GM12878 (cell line): ENCODE measurements around the gene HSPA4. TPM values are rescaled to one million over a fixed set of nuclear protein-coding genes. Genes with fewer than 3 reads are reported as not detected.

Experiments used
- ATAC-seq: fragments of 200-7000 bp; cut with Tn5 transposase; 3 replicates; pipeline ENCODE4 v1.9.1; 2020; ENCODE audit warnings: mild to moderate bottlenecking, moderate library complexity
- BruUV-seq: library from RNA; stranded (reverse); fragments of 400-500 nt; replicated peaks from 2 replicates; lab custom pipeline; 2021; lab: Mats Ljungman, UMichigan
- CTCF ChIA-PET: fragments of 300-600 bp; sonication (Branson Sonifier 250); formaldehyde crosslinking; extraction: SDS; loops from one replicate; lab custom pipeline; 2021; ENCODE audit warnings: inconsistent platforms; lab: Yijun Ruan, JAX
- POLR2A ChIA-PET: fragments of 350-600 bp; formaldehyde crosslinking; extraction: SDS; loops from one replicate; lab custom pipeline; 2021; ENCODE audit warnings: inconsistent platforms; lab: Charles Lee
- RAD21 ChIA-PET: fragments of 300-600 bp; sonication (Branson Sonifier 250); formaldehyde crosslinking; loops from one replicate; lab custom pipeline; 2023; ENCODE audit warnings: antibody characterized with exemption; ENCODE audit not compliant: unreplicated experiment; lab: Charles Lee
- SMC1A ChIA-PET: fragments of 300-600 bp; sonication (Branson Sonifier 250); formaldehyde crosslinking; loops from one replicate; lab custom pipeline; 2023; ENCODE audit not compliant: unreplicated experiment, uncharacterized antibody; lab: Charles Lee
- DNase-seq: peaks from one replicate; pipeline ENCODE4 v3.0.0-alpha.2; 2011; ENCODE audit warnings: low read depth, low spot score
- FAIRE-seq: peaks from 3 replicates; lab custom pipeline; 2011; peaks lifted over from hg19 to GRCh38; lab: Jason Lieb, UNC
- H2AFZ ChIP-seq: 2 replicates; pipeline ENCODE4 v1.6.0; 2011; ENCODE audit warnings: low read depth, low read length, control low read depth; ENCODE audit not compliant: control insufficient read depth
- H3K27ac ChIP-seq: 2 replicates; pipeline ENCODE4 v1.5.1; 2011; ENCODE audit warnings: control low read depth; ENCODE audit not compliant: control insufficient read depth, insufficient read depth
- H3K27me3 ChIP-seq, 2 experiments: replicated peaks in 1 of 2; 2 replicates each; pipeline versions ENCODE4 v1.6.0 to v1.6.1; 2011; ENCODE audit warnings: low read length in 1 of 2; ENCODE audit not compliant: control insufficient read depth in 2 of 2, insufficient read depth in 2 of 2
- H3K36me3 ChIP-seq, 2 experiments: 2 replicates each; pipeline ENCODE4 v1.5.1; 2011; ENCODE audit warnings: low read length in 1 of 2; ENCODE audit not compliant: control insufficient read depth in 2 of 2, insufficient read depth in 2 of 2
- H3K4me1 ChIP-seq: 2 replicates; pipeline ENCODE4 v1.6.1; 2011; ENCODE audit warnings: mild to moderate bottlenecking, low read length, moderate library complexity, mixed read lengths; ENCODE audit not compliant: control insufficient read depth, insufficient read depth
- H3K4me2 ChIP-seq: 2 replicates; pipeline ENCODE4 v1.6.0; 2011; ENCODE audit warnings: control low read depth; ENCODE audit not compliant: control insufficient read depth, insufficient read depth
- H3K4me3 ChIP-seq: fragments of 200-600 bp; sonication (generic); 2 replicates; pipeline ENCODE4 v1.5.1; 2016
- H3K79me2 ChIP-seq: 2 replicates; pipeline ENCODE4 v1.6.0; 2011; ENCODE audit warnings: low read length; ENCODE audit not compliant: control insufficient read depth, insufficient read depth
- H3K9ac ChIP-seq: 2 replicates; pipeline ENCODE4 v1.8.0; 2011; ENCODE audit warnings: low read length, control low read depth, mixed read lengths; ENCODE audit not compliant: control insufficient read depth, insufficient read depth
- H3K9me3 ChIP-seq: replicated peaks from 3 replicates; pipeline ENCODE4 v1.5.1; 2011; ENCODE audit warnings: mild to moderate bottlenecking, low read length; ENCODE audit not compliant: control insufficient read depth, insufficient read depth
- H4K20me1 ChIP-seq: 2 replicates; pipeline ENCODE4 v1.6.0; 2011; ENCODE audit not compliant: control insufficient read depth, insufficient read depth
- BHLHE40 ChIP-seq, 2 experiments: fragments of 450-650 bp in 1 of 2; IDR thresholded peaks; 2 replicates each; pipeline ENCODE4 v1.6.1; 2011 to 2017; ENCODE audit warnings: low read depth in 2 of 2, borderline replicate concordance in 1 of 2, improper control_type of control experiment in 1 of 2, low read length in 1 of 2, mild to moderate bottlenecking in 1 of 2
- GATAD2B ChIP-seq: fragments of 450-650 bp; conservative IDR thresholded peaks from 2 replicates; pipeline ENCODE4 v1.6.1; 2017; ENCODE audit warnings: low read depth, mild to moderate bottlenecking, moderate library complexity
- NR2F1 ChIP-seq: fragments of 450-650 bp; conservative IDR thresholded peaks from 2 replicates; pipeline ENCODE4 v1.6.1; 2017; ENCODE audit warnings: mild to moderate bottlenecking
- SPI1 ChIP-seq: IDR thresholded peaks from 2 replicates; pipeline ENCODE4 v1.6.1; 2011; ENCODE audit warnings: low read depth, mild to moderate bottlenecking, low read length, moderate library complexity, borderline replicate concordance; ENCODE audit not compliant: insufficient read depth
- USF1 ChIP-seq: IDR thresholded peaks from 2 replicates; pipeline ENCODE4 v1.6.1; 2011; ENCODE audit warnings: borderline replicate concordance, low read depth, mild to moderate bottlenecking, moderate library complexity, mixed read lengths, low read length; ENCODE audit not compliant: insufficient read depth; ENCODE audit errors: extremely low read length
- WGBS: methylation state at CpG from one replicate; pipeline ENCODE4 v1.1.6; 2016; ENCODE audit warnings: low lambda C conversion rate; ENCODE audit not compliant: insufficient replicate concordance, insufficient coverage; ENCODE audit errors: missing lambda C conversion rate; 5-methylcytosine and 5-hydroxymethylcytosine counted together
- in situ Hi-C: fragments of 300-500 bp; cut with MboI; formaldehyde crosslinking; loops from 9 replicates; pipeline ENCODE4 v1.14.3; 2018; ENCODE audit warnings: mixed read lengths
- intact Hi-C: fragments of 100-400 bp; cut with micrococcal nuclease; formaldehyde crosslinking; loops from one replicate; pipeline ENCODE4 v1.14.2; 2022; ENCODE audit not compliant: unreplicated experiment
- polyA plus RNA-seq, 11 experiments: library from polyadenylated mRNA; depleted of rRNA in 4 of 11; unstranded in 6 of 11; stranded (reverse) in 5 of 11; fragments of >200 nt; fragmentation: Nextera tagmentation in 4 of 11; fragmentation: Illumina TruSeq in 1 of 11; extraction: Ambion mirVana in 4 of 11; extraction: Trizol in 1 of 11; gene quantifications; 1 replicate in 1 of 11; 2 replicates in 10 of 11; pipeline versions ENCODE4 v1.2.1 to v1.2.3, GENCODE V29; 2011 to 2016; ENCODE audit warnings: inconsistent platforms in 2 of 11, missing spikeins in 2 of 11, low read depth in 1 of 11
- total RNA-seq, 4 experiments: library from RNA; depleted of rRNA in 3 of 4; stranded (reverse); fragments of >200 nt in 3 of 4; fragmentation: Illumina TruSeq in 1 of 4; extraction: Trizol in 1 of 4; gene quantifications; 2 replicates each; pipeline versions ENCODE4 v1.2.1 to v1.2.3, GENCODE V29; 2013 to 2021

Gene HSPA4
- total and polyA plus RNA-seq, 10 of the 15 experiments (the other 5 are each of a cell fraction or from before 2014, with no cell fraction given), result 61.6 to 234 (median 116) TPM

- H3K27ac ChIP-seq, result no peak overlapping the region
- RAD21 ChIA-PET, result interaction anchor here (0.9 kb wide), 1 partner anchor 34 kb away, joined by 3 read pairs; no protein-coding TSS in a partner anchor
- in situ Hi-C loops (no loop called here), intact Hi-C loops (no loop called here)
- no peaks in the 10 kb centered on the region for H3K36me3 ChIP-seq
- DNase-seq (no peak), ATAC-seq (no peak), FAIRE-seq (no peak)
- no peak overlapping the region for H2AFZ ChIP-seq
- H3K4me2 ChIP-seq, result no peak overlapping the region
- H3K4me1 ChIP-seq, result no peaks in the 10 kb centered on the region
- SMC1A ChIA-PET, result no interaction called here
- no peaks in the 10 kb centered on the region for H4K20me1 ChIP-seq
- H3K9me3 ChIP-seq, result no peaks in the 10 kb centered on the region; the same call in 2 of the 3 replicates
- no peak overlapping the region for H3K4me3 ChIP-seq
- no peaks in the 10 kb centered on the region for H3K79me2 ChIP-seq
- POLR2A ChIA-PET, result no interaction called here
- WGBS, result 63% methylated on average over 11 of the region's 11 CpGs
- H3K9ac ChIP-seq, result no peak overlapping the region
- no TSS peak for BruUV-seq
- peaks cover 0 to 1% of the 10 kb centered on the region in 2 experiments; a peak in 2 of 4 replicates for H3K27me3 ChIP-seq
- CTCF ChIA-PET, result no interaction called here
- TF ChIP-seq SPI1 (peak; percentile 10; the same call in 1 of the 2 replicates), GATAD2B (no peak)
These were observed 93.8 kb downstream of the HSPA4 start for GRCh38 chr5:133145436-133146170.

GRCh38 chr5:133147411-133147810 is 95.6 kb downstream of the HSPA4 start:
- ChIA-PET RAD21 (no interaction called here), POLR2A (no interaction called here)
- H3K36me3 ChIP-seq, result no peaks in the 10 kb centered on the region
- no peak overlapping the region for H2AFZ ChIP-seq
- H3K27ac ChIP-seq, result no peak overlapping the region
- H3K27me3 ChIP-seq, result no peaks in the 10 kb centered on the region
- no peak for ATAC-seq
- no TSS peak for BruUV-seq
- no peak overlapping the region for H3K4me2 ChIP-seq
- TF ChIP-seq NR2F1 (no peak), BHLHE40 (IDR thresholded peaks at IDR 0.05; ENCODE audit: borderline replicate concordance in 1 of 2, low read depth in 2 of 2, low read length in 1 of 2) (0 out of 4 replicates have a peak, but pooled peaks of 1 of the 2 experiments have one; percentile 19), USF1 (peak; percentile 24)
- TF ChIP-seq, all 136 proteins: peak for 2
- FAIRE-seq, result no peak
- no peak for DNase-seq
- ChIA-PET SMC1A (no interaction called here), CTCF (no interaction called here)
- intact Hi-C loops (no loop called here), in situ Hi-C loops (no loop called here)
- Histone ChIP-seq H3K9me3 (no peaks in the 10 kb centered on the region; the same call in 2 of the 3 replicates), H4K20me1 (no peaks in the 10 kb centered on the region), H3K4me1 (no peaks in the 10 kb centered on the region), H3K79me2 (no peaks in the 10 kb centered on the region), H3K4me3 (no peak overlapping the region), H3K9ac (no peak overlapping the region)
- 27% methylated on average over 7 of the region's 7 CpGs for WGBS
